ENCODE results near the gene SUPT7L. TPM values are rescaled to one million over a fixed set of nuclear protein-coding genes. Genes with fewer than 3 reads are reported as not detected.

The SUPT7L gene
- total and polyA plus RNA-seq, 2 of the 13 experiments (the other 11 are each of a cell fraction or from before 2014, with no cell fraction given) = 32.9 to 77.5 TPM

GRCh38 chr2:27710640-27711430, 47.4 kb upstream of the SUPT7L start (continued):
- TF ChIP-seq, protein P1, sequence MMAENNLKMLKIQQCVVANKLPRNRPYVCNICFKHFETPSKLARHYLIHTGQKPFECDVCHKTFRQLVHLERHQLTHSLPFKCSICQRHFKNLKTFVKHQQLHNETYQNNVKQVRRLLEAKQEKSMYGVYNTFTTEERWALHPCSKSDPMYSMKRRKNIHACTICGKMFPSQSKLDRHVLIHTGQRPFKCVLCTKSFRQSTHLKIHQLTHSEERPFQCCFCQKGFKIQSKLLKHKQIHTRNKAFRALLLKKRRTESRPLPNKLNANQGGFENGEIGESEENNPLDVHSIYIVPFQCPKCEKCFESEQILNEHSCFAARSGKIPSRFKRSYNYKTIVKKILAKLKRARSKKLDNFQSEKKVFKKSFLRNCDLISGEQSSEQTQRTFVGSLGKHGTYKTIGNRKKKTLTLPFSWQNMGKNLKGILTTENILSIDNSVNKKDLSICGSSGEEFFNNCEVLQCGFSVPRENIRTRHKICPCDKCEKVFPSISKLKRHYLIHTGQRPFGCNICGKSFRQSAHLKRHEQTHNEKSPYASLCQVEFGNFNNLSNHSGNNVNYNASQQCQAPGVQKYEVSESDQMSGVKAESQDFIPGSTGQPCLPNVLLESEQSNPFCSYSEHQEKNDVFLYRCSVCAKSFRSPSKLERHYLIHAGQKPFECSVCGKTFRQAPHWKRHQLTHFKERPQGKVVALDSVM (CRISPR knock-in tag; IDR thresholded peaks at IDR 0.05) = no peak
- no peak for TF ChIP-seq KAT7 (CRISPR knock-in tag; IDR thresholded peaks at IDR 0.05; ENCODE audit: borderline replicate concordance)
- TF ChIP-seq, protein P2, sequence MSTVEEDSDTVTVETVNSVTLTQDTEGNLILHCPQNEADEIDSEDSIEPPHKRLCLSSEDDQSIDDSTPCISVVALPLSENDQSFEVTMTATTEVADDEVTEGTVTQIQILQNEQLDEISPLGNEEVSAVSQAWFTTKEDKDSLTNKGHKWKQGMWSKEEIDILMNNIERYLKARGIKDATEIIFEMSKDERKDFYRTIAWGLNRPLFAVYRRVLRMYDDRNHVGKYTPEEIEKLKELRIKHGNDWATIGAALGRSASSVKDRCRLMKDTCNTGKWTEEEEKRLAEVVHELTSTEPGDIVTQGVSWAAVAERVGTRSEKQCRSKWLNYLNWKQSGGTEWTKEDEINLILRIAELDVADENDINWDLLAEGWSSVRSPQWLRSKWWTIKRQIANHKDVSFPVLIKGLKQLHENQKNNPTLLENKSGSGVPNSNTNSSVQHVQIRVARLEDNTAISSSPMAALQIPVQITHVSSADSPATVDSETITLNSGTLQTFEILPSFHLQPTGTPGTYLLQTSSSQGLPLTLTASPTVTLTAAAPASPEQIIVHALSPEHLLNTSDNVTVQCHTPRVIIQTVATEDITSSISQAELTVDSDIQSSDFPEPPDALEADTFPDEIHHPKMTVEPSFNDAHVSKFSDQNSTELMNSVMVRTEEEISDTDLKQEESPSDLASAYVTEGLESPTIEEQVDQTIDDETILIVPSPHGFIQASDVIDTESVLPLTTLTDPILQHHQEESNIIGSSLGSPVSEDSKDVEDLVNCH (CRISPR knock-in tag; IDR thresholded peaks at IDR 0.05) = no peak
- no peak for TF ChIP-seq KLF6 (CRISPR knock-in tag; IDR thresholded peaks at IDR 0.05)
- no peak for TF ChIP-seq MYNN (CRISPR knock-in tag; IDR thresholded peaks at IDR 0.05; ENCODE audit: low read depth)
- TF ChIP-seq, protein P3, sequence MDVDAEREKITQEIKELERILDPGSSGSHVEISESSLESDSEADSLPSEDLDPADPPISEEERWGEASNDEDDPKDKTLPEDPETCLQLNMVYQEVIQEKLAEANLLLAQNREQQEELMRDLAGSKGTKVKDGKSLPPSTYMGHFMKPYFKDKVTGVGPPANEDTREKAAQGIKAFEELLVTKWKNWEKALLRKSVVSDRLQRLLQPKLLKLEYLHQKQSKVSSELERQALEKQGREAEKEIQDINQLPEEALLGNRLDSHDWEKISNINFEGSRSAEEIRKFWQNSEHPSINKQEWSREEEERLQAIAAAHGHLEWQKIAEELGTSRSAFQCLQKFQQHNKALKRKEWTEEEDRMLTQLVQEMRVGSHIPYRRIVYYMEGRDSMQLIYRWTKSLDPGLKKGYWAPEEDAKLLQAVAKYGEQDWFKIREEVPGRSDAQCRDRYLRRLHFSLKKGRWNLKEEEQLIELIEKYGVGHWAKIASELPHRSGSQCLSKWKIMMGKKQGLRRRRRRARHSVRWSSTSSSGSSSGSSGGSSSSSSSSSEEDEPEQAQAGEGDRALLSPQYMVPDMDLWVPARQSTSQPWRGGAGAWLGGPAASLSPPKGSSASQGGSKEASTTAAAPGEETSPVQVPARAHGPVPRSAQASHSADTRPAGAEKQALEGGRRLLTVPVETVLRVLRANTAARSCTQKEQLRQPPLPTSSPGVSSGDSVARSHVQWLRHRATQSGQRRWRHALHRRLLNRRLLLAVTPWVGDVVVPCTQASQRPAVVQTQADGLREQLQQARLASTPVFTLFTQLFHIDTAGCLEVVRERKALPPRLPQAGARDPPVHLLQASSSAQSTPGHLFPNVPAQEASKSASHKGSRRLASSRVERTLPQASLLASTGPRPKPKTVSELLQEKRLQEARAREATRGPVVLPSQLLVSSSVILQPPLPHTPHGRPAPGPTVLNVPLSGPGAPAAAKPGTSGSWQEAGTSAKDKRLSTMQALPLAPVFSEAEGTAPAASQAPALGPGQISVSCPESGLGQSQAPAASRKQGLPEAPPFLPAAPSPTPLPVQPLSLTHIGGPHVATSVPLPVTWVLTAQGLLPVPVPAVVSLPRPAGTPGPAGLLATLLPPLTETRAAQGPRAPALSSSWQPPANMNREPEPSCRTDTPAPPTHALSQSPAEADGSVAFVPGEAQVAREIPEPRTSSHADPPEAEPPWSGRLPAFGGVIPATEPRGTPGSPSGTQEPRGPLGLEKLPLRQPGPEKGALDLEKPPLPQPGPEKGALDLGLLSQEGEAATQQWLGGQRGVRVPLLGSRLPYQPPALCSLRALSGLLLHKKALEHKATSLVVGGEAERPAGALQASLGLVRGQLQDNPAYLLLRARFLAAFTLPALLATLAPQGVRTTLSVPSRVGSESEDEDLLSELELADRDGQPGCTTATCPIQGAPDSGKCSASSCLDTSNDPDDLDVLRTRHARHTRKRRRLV (CRISPR knock-in tag; IDR thresholded peaks at IDR 0.05) = no peak
- TF ChIP-seq AKAP8 (CRISPR knock-in tag; IDR thresholded peaks at IDR 0.05) = no peak
- TF ChIP-seq MAFF (IDR thresholded peaks at IDR 0.05; ENCODE audit: low read depth, low read length) = no peak
- TF ChIP-seq, protein P4, sequence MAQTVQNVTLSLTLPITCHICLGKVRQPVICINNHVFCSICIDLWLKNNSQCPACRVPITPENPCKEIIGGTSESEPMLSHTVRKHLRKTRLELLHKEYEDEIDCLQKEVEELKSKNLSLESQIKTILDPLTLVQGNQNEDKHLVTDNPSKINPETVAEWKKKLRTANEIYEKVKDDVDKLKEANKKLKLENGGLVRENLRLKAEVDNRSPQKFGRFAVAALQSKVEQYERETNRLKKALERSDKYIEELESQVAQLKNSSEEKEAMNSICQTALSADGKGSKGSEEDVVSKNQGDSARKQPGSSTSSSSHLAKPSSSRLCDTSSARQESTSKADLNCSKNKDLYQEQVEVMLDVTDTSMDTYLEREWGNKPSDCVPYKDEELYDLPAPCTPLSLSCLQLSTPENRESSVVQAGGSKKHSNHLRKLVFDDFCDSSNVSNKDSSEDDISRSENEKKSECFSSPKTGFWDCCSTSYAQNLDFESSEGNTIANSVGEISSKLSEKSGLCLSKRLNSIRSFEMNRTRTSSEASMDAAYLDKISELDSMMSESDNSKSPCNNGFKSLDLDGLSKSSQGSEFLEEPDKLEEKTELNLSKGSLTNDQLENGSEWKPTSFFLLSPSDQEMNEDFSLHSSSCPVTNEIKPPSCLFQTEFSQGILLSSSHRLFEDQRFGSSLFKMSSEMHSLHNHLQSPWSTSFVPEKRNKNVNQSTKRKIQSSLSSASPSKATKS (CRISPR knock-in tag; IDR thresholded peaks at IDR 0.05) = no peak
- no peak for TF ChIP-seq SIN3A (IDR thresholded peaks at IDR 0.05; ENCODE audit: borderline replicate concordance, low read depth, low read length)
- TF ChIP-seq KDM1A (CRISPR knock-in tag; IDR thresholded peaks at IDR 0.05) = no peak
- no peak for TF ChIP-seq MYPOP (CRISPR knock-in tag; IDR thresholded peaks at IDR 0.05)
- peak; percentile 46; the same call in 1 of the 2 replicates for TF ChIP-seq HIC2 (CRISPR knock-in tag; IDR thresholded peaks at IDR 0.05; ENCODE audit: low read depth)
